ENCODE measurements around the gene SH3PXD2A. TPM values are rescaled to one million over a fixed set of nuclear protein-coding genes. Genes with fewer than 3 reads are reported as not detected.

The SH3PXD2A gene
- total RNA-seq, 3 donors from 2014 or later: 14.3 to 30.5 (median 14.7) TPM

GRCh38 chr10:103890194-103890658 is 34.9 kb upstream of the SH3PXD2A start:
- Histone ChIP-seq H3K27ac (peak overlapping the region; percentile 75 to 87), H3K27me3 (no peaks in the 10 kb centered on the region), H3K4me1 (peaks cover 0 to 8% of the 10 kb centered on the region in 2 donors), H3K4me3 (no peak overlapping the region), H3K36me3 (no peaks in the 10 kb centered on the region), H3K9me3 (no peaks in the 10 kb centered on the region)
- no peak for DNase-seq (ENCODE audit: low spot score in 2 of 2)
- TF ChIP-seq POLR2AphosphoS5 (IDR thresholded peaks at IDR 0.05) (peak in 1 of 3 donors; percentile 34), CTCF (IDR thresholded peaks at IDR 0.05) (no peak), POLR2A (IDR thresholded peaks at IDR 0.05) (no peak)
- intact Hi-C loops (cut with DNase I; ENCODE audit: low total_unique reads): no loop called here

GRCh38 chr10:103889121-103889720 is 33.8 kb upstream of the SH3PXD2A start:
- peak overlapping the region; percentile 87 to 93 for H3K27ac ChIP-seq
- H3K27me3 ChIP-seq: no peaks in the 10 kb centered on the region
- peaks cover 0 to 8% of the 10 kb centered on the region in 2 donors for H3K4me1 ChIP-seq
- H3K4me3 ChIP-seq: no peak overlapping the region
- no peaks in the 10 kb centered on the region for H3K9me3 ChIP-seq
- DNase-seq (ENCODE audit: low spot score in 2 of 2): no peak
- intact Hi-C loops (cut with DNase I; ENCODE audit: low total_unique reads): no loop called here
- no peaks in the 10 kb centered on the region for H3K36me3 ChIP-seq
- TF ChIP-seq POLR2AphosphoS5 (IDR thresholded peaks at IDR 0.05) (no peak), CTCF (IDR thresholded peaks at IDR 0.05) (no peak), POLR2A (IDR thresholded peaks at IDR 0.05) (no peak)

GRCh38 chr10:103888113-103888841 is 32.9 kb upstream of the SH3PXD2A start:
- H3K27ac ChIP-seq: peak overlapping the region; percentile 87 to 93

GRCh38 chr10:103885617-103886016 is 30.2 kb upstream of the SH3PXD2A start:
- no peak for DNase-seq (ENCODE audit: low spot score in 2 of 2)
- Histone ChIP-seq H3K36me3 (no peaks in the 10 kb centered on the region), H3K27me3 (no peaks in the 10 kb centered on the region), H3K4me1 (peaks cover 0 to 8% of the 10 kb centered on the region in 2 donors), H3K27ac (no peak overlapping the region), H3K9me3 (no peaks in the 10 kb centered on the region), H3K4me3 (no peak overlapping the region)
- TF ChIP-seq POLR2AphosphoS5 (IDR thresholded peaks at IDR 0.05) (no peak), POLR2A (IDR thresholded peaks at IDR 0.05) (no peak), CTCF (IDR thresholded peaks at IDR 0.05) (no peak)
- intact Hi-C loops (cut with DNase I; ENCODE audit: low total_unique reads): no loop called here

More at GRCh38 chr10:103888113-103888841, 32.9 kb upstream of the SH3PXD2A start:
- no peaks in the 10 kb centered on the region for H3K36me3 ChIP-seq
- H3K4me3 ChIP-seq: no peak overlapping the region
- peak; percentile 70 for DNase-seq (ENCODE audit: low spot score in 2 of 2)
- intact Hi-C loops (cut with DNase I; ENCODE audit: low total_unique reads): no loop called here
- no peaks in the 10 kb centered on the region for H3K9me3 ChIP-seq
- no peak for TF ChIP-seq POLR2A (IDR thresholded peaks at IDR 0.05)
- peak; percentile 88 to 98 (median 95) for TF ChIP-seq CTCF (IDR thresholded peaks at IDR 0.05)
- no peak for TF ChIP-seq POLR2AphosphoS5 (IDR thresholded peaks at IDR 0.05)
- H3K4me1 ChIP-seq: peaks cover 0 to 8% of the 10 kb centered on the region in 2 donors
- H3K27me3 ChIP-seq: no peaks in the 10 kb centered on the region

- H3K4me1 ChIP-seq: peaks cover 0 to 8% of the 10 kb centered on the region in 2 donors
- no peaks in the 10 kb centered on the region for H3K27me3 ChIP-seq
- H3K9me3 ChIP-seq: no peaks in the 10 kb centered on the region
- intact Hi-C loops (cut with DNase I; ENCODE audit: low total_unique reads): no loop called here
- H3K27ac ChIP-seq: no peak overlapping the region
- no peaks in the 10 kb centered on the region for H3K36me3 ChIP-seq
- H3K4me3 ChIP-seq: no peak overlapping the region
- TF ChIP-seq POLR2AphosphoS5 (IDR thresholded peaks at IDR 0.05): no peak
- TF ChIP-seq CTCF (IDR thresholded peaks at IDR 0.05): peak; percentile 69 to 83 (median 77)
- no peak for DNase-seq (ENCODE audit: low spot score in 2 of 2)
Observed at GRCh38 chr10:103884681-103885139, 29.3 kb upstream of the SH3PXD2A start.
